Measurements from ENCODE around the gene DDX47. TPM values are rescaled to one million over a fixed set of nuclear protein-coding genes. Genes with fewer than 3 reads are reported as not detected.
A peak's percentile ranks its signal among the peaks of the same experiment; 100 is the strongest.
"Not testable (repeated sequence)": the region's sequence is repeated elsewhere in the genome, so short reads cannot be mapped to it uniquely, and the experiment has no call there.

Gene DDX47
- total and polyA plus RNA-seq, 7 experiments from 2014 or later = 70.7 to 154 (median 75.5) TPM

GRCh38 chr12:12839873-12840579 is 26.9 kb downstream of the DDX47 start:
- peaks cover 0 to 27% of the 10 kb centered on the region in 2 donors for H3K4me1 ChIP-seq (ENCODE audit: control insufficient read depth in 2 of 2, insufficient read depth in 2 of 2, low read length in 2 of 2)
- Mint-ChIP-seq H3K4me1 (peaks cover 11 to 46% (median 37%) of the 10 kb centered on the region in 7 donors), H3K27me3 (no peaks in the 10 kb centered on the region), H3K9me3 (no peaks in the 10 kb centered on the region), H3K36me3 (peaks cover 0 to 2% (median 0%) of the 10 kb centered on the region in 5 donors), H3K27ac (peak overlapping the region; percentile 71 to 92 (median 82)), H3K4me3 (peak overlapping the region in 2 of 10 donors; percentile 23 to 61)
- peak overlapping the region; percentile 7 for H3K27ac ChIP-seq (ENCODE audit: low read depth, low read length)
- no peak overlapping the region for H3K4me3 ChIP-seq (ENCODE audit: low read length)
- H3K27me3 ChIP-seq (ENCODE audit: control insufficient read depth in 2 of 2, insufficient read depth in 2 of 2, low read length in 2 of 2) = no peaks in the 10 kb centered on the region
- POLR2A ChIA-PET = no interaction called here
- peaks cover 0 to 7% (median 0%) of the 10 kb centered on the region in 3 experiments for H3K36me3 ChIP-seq (ENCODE audit: control insufficient read depth in 2 of 3, insufficient read depth in 3 of 3, low read length in 3 of 3)
- no peak for ATAC-seq
- CTCF ChIA-PET = no interaction called here
- intact Hi-C loops (cut with micrococcal nuclease) = loop anchor here (5.0 kb wide), 2 partner anchors 52 to 162 kb away; partner anchors contain the start of genes GPRC5A (in 1 of the 2) and HEBP1 (in 1 of the 2)
- no peak for DNase-seq
- no peaks in the 10 kb centered on the region for H3K9me3 ChIP-seq (ENCODE audit: control insufficient read depth in 2 of 3, low read length in 3 of 3)

- H3K4me1 ChIP-seq (ENCODE audit: control insufficient read depth in 2 of 2, insufficient read depth in 2 of 2, low read length in 2 of 2) = peaks cover 0 to 32% of the 10 kb centered on the region in 2 donors
- Mint-ChIP-seq H3K4me3 (no peak overlapping the region), H3K27ac (peak overlapping the region in 3 of 9 donors; percentile 9 to 60 (median 12)), H3K9me3 (no peaks in the 10 kb centered on the region), H3K27me3 (no peaks in the 10 kb centered on the region), H3K4me1 (peaks cover 12 to 50% (median 41%) of the 10 kb centered on the region in 7 donors), H3K36me3 (peaks cover 0 to 2% (median 0%) of the 10 kb centered on the region in 5 donors)
- intact Hi-C loops (cut with micrococcal nuclease) = no loop called here
- H3K36me3 ChIP-seq (ENCODE audit: control insufficient read depth in 2 of 3, insufficient read depth in 3 of 3, low read length in 3 of 3) = peaks cover 0 to 2% (median 0%) of the 10 kb centered on the region in 3 experiments
- CTCF ChIA-PET = no interaction called here
- no peak overlapping the region for H3K4me3 ChIP-seq (ENCODE audit: low read length)
- H3K27ac ChIP-seq (ENCODE audit: low read depth, low read length) = no peak overlapping the region
- ATAC-seq (no peak), DNase-seq (no peak)
- no peaks in the 10 kb centered on the region for H3K27me3 ChIP-seq (ENCODE audit: control insufficient read depth in 2 of 2, insufficient read depth in 2 of 2, low read length in 2 of 2)
- POLR2A ChIA-PET = no interaction called here
- no peaks in the 10 kb centered on the region for H3K9me3 ChIP-seq (ENCODE audit: control insufficient read depth in 2 of 3, low read length in 3 of 3)
Observed at GRCh38 chr12:12840580-12840899, 27.4 kb downstream of the DDX47 start.

- H3K36me3 Mint-ChIP-seq; H3K27me3 ChIP-seq (ENCODE audit: control insufficient read depth in 2 of 2, insufficient read depth in 2 of 2, low read length in 2 of 2); H3K27me3 Mint-ChIP-seq; H3K27ac ChIP-seq (ENCODE audit: low read depth, low read length); H3K9me3 Mint-ChIP-seq; DNase-seq; CTCF ChIA-PET; H3K4me3 ChIP-seq (ENCODE audit: low read length); H3K36me3 ChIP-seq (ENCODE audit: control insufficient read depth in 2 of 3, insufficient read depth in 3 of 3, low read length in 3 of 3); ATAC-seq; intact Hi-C loops (cut with micrococcal nuclease); POLR2A ChIA-PET; H3K9me3 ChIP-seq (ENCODE audit: control insufficient read depth in 2 of 3, low read length in 3 of 3); H3K27ac Mint-ChIP-seq; H3K4me3 Mint-ChIP-seq: not testable (repeated sequence)
- peaks cover 0 to 41% of the 10 kb centered on the region in 2 donors for H3K4me1 ChIP-seq (ENCODE audit: control insufficient read depth in 2 of 2, insufficient read depth in 2 of 2, low read length in 2 of 2)
- H3K4me1 Mint-ChIP-seq = peaks cover 20 to 58% (median 48%) of the 10 kb centered on the region in 7 donors
Observed at GRCh38 chr12:12841428-12841827, 28.3 kb downstream of the DDX47 start.

GRCh38 chr12:12845794-12846243 is 32.7 kb downstream of the DDX47 start:
- Histone ChIP-seq H3K36me3 (ENCODE audit: control insufficient read depth in 2 of 3, insufficient read depth in 3 of 3, low read length in 3 of 3) (no peaks in the 10 kb centered on the region), H3K27ac (ENCODE audit: low read depth, low read length) (peak overlapping the region; percentile 54), H3K4me1 (ENCODE audit: control insufficient read depth in 2 of 2, insufficient read depth in 2 of 2, low read length in 2 of 2) (peaks cover 0 to 31% of the 10 kb centered on the region in 2 donors), H3K4me3 (ENCODE audit: low read length) (no peak overlapping the region), H3K27me3 (ENCODE audit: control insufficient read depth in 2 of 2, insufficient read depth in 2 of 2, low read length in 2 of 2) (no peaks in the 10 kb centered on the region), H3K9me3 (ENCODE audit: control insufficient read depth in 2 of 3, low read length in 3 of 3) (no peaks in the 10 kb centered on the region)
- DNase-seq (peak in 7 of 9 donors; percentile 27 to 55 (median 51)), ATAC-seq (peak; percentile 60)
- Mint-ChIP-seq H3K36me3 (peaks cover 0 to 15% (median 5%) of the 10 kb centered on the region in 5 donors), H3K27me3 (no peaks in the 10 kb centered on the region), H3K4me3 (peak overlapping the region in 8 of 10 donors; percentile 0 to 57 (median 25)), H3K4me1 (peaks cover 18 to 50% (median 36%) of the 10 kb centered on the region in 7 donors), H3K9me3 (peaks cover 0 to 4% (median 2%) of the 10 kb centered on the region in 11 donors), H3K27ac (peak overlapping the region; percentile 15 to 87 (median 78))
- POLR2A ChIA-PET = interaction anchor here (0.5 to 1.7 kb wide), 3 partner anchors 8 to 1357 kb away, joined by 5 to 6 read pairs (median 5); partner anchors contain the start of gene DDX47
- intact Hi-C loops (cut with micrococcal nuclease) = loop anchor here in 1 of 2 donors (1.0 to 5.0 kb wide), 4 partner anchors 9 to 256 kb away; partner anchors contain the start of genes GPRC5A and GSG1
- CTCF ChIA-PET = interaction anchor here (0.9 to 1.5 kb wide), 3 partner anchors 8 to 58 kb away, joined by 3 to 4 read pairs (median 3); no protein-coding TSS in a partner anchor

DNA sequence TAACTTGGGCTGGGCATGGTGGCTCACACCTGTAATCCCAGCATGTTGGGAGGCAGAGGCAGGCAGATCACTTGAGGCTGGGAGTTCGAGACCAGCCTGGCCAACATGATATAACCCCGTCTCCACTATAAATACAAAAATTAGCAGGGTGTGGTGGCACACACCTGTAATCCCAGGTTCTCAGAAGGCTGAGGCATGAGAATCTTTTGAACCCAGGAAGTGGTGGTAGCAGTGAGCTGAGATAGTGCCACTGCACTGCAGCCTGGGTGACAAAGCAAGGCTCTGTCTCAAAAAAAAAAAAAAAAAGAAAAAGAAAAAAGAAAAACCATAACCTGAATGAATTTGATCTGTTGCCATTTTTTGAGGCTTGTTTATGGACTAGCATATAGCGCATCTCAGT is 33.6 kb downstream of the DDX47 start:
- not testable (repeated sequence) for H3K9me3 ChIP-seq (ENCODE audit: control insufficient read depth in 2 of 3, low read length in 3 of 3); H3K36me3 ChIP-seq (ENCODE audit: control insufficient read depth in 2 of 3, insufficient read depth in 3 of 3, low read length in 3 of 3); H3K27me3 Mint-ChIP-seq; H3K4me3 ChIP-seq (ENCODE audit: low read length); H3K27me3 ChIP-seq (ENCODE audit: control insufficient read depth in 2 of 2, insufficient read depth in 2 of 2, low read length in 2 of 2)
- H3K4me1 ChIP-seq (ENCODE audit: control insufficient read depth in 2 of 2, insufficient read depth in 2 of 2, low read length in 2 of 2) = peaks cover 0 to 31% of the 10 kb centered on the region in 2 donors
- peaks cover 18 to 50% (median 36%) of the 10 kb centered on the region in 7 donors for H3K4me1 Mint-ChIP-seq
- peaks cover 0 to 14% (median 5%) of the 10 kb centered on the region in 11 donors for H3K9me3 Mint-ChIP-seq
- ATAC-seq (peak; percentile 85), DNase-seq (peak in 7 of 9 donors; percentile 45 to 82 (median 73))
- intact Hi-C loops (cut with micrococcal nuclease) = loop anchor here in 1 of 2 donors (1.0 to 5.0 kb wide), 4 partner anchors 9 to 256 kb away; partner anchors contain the start of genes GPRC5A and GSG1
- peak overlapping the region in 9 of 10 donors; percentile 0 to 59 (median 53) for H3K4me3 Mint-ChIP-seq
- POLR2A ChIA-PET = interaction anchor here (0.6 to 1.7 kb wide), 6 partner anchors 9 to 44 kb away, joined by 3 to 5 read pairs (median 4); partner anchors contain the start of gene DDX47
- peak overlapping the region; percentile 54 for H3K27ac ChIP-seq (ENCODE audit: low read depth, low read length)
- CTCF ChIA-PET = interaction anchor here (0.9 to 1.9 kb wide), 4 partner anchors 9 to 59 kb away, joined by 3 to 8 read pairs (median 4); no protein-coding TSS in a partner anchor
- H3K27ac Mint-ChIP-seq = peak overlapping the region in 8 of 9 donors; percentile 39 to 87 (median 80)
- H3K36me3 Mint-ChIP-seq = peaks cover 0 to 22% (median 10%) of the 10 kb centered on the region in 5 donors

DNA sequence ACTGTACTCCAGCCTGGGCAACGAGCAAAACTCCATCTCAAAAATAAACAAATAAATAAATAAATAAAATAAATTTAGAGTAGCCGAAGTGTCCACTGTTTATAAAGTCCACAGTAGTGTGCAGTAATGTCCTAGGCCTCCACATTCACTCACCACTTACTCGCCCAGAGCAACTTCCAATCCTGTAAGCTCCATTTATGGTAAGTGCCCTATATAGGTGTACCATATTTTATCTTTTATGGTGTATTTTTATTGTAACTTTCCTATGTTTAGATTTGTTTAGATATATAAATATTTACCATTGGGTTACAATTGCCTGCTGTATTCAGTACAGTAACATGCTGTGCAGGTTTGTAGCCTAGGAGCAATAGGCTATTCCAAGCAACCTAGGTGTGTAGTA is 40.3 kb downstream of the DDX47 start:
- H3K4me3 ChIP-seq (ENCODE audit: low read length) = no peak overlapping the region
- peaks cover 0 to 18% (median 11%) of the 10 kb centered on the region in 5 donors for H3K36me3 Mint-ChIP-seq
- DNase-seq (no peak), ATAC-seq (no peak)
- ChIA-PET POLR2A (interaction anchor here (0.7 kb wide), 1 partner anchor 130 kb away, joined by 4 read pairs; no protein-coding TSS in a partner anchor), CTCF (no interaction called here)
- no peak overlapping the region for H3K4me3 Mint-ChIP-seq
- H3K27me3 Mint-ChIP-seq = no peaks in the 10 kb centered on the region
- intact Hi-C loops (cut with micrococcal nuclease) = no loop called here
- peaks cover 0 to 19% (median 6%) of the 10 kb centered on the region in 11 donors for H3K9me3 Mint-ChIP-seq
- H3K27me3 ChIP-seq (ENCODE audit: control insufficient read depth in 2 of 2, insufficient read depth in 2 of 2, low read length in 2 of 2) = no peaks in the 10 kb centered on the region
- no peaks in the 10 kb centered on the region for H3K4me1 ChIP-seq (ENCODE audit: control insufficient read depth in 2 of 2, insufficient read depth in 2 of 2, low read length in 2 of 2)
- H3K9me3 ChIP-seq (ENCODE audit: control insufficient read depth in 2 of 3, low read length in 3 of 3) = no peaks in the 10 kb centered on the region
- H3K27ac Mint-ChIP-seq = no peak overlapping the region
- no peaks in the 10 kb centered on the region for H3K36me3 ChIP-seq (ENCODE audit: control insufficient read depth in 2 of 3, insufficient read depth in 3 of 3, low read length in 3 of 3)
- peaks cover 0 to 10% (median 8%) of the 10 kb centered on the region in 7 donors for H3K4me1 Mint-ChIP-seq
- no peak overlapping the region for H3K27ac ChIP-seq (ENCODE audit: low read depth, low read length)

Measured in naive thymus-derived CD4-positive, alpha-beta T cell (primary cell).